Measurements from ENCODE around the gene PARN. TPM values are rescaled to one million over a fixed set of nuclear protein-coding genes. Genes with fewer than 3 reads are reported as not detected.

PARN gene
- total RNA-seq, 2 experiments from 2014 or later, result 27.4 to 28.2 TPM

DNA sequence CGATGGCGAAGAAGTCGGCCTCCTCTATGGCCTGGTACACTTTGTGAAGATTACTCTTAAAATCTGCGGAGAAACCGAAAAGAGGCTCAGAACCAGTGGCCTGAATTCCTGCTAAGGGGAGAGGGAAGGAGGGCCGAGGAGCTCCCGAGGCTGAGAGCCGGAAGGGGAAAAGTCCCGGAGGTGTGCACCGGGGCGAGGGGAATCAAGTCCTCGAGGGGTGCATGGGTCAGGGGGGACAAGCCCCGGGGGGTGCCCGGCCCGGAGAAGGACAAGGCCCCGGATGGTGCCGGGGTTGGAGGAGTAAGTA, 495 bp downstream of the PARN start:
- ATAC-seq (ENCODE audit: poor library complexity), result no peak

DNA sequence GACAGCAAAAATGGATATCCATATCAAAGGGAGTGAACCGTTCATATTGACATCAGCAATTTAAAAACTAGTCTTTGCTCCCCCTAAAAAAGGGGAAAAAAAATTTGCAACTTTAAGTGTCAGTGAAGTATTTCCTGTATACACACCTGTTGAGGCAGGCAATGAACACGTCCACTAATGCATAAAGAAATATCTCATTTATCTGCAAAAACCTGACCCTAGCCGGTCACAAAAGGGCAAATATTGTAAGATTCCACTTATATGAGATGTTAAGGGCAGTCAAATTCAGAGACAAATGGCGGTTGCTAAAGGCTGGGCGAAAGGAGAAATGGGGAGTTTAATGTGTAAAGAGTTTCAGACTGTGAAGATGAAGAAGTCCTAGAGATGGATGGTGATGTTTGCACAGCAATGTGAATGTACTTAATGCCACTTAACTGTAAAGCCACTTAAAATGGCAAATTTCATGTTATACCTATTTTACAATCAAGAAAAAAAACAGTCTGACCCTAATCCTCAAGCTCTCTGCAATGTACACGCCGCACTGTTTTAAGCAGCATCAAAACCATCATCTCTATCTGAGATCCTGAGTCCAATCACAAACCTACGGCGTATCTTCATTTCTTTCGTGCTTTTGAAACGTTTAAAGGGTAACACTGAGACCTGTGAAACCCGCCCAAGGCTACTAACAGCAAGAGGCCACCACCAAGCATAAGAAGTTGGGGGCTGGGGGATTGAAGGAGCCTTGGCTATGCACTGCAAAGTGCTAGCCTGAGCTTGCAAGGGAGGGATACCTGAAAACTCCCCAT, 1.1 kb downstream of the PARN start:
- Mint-ChIP-seq H3K27ac (peak overlapping the region; percentile 93), H3K4me3 (peak overlapping the region; percentile 86)

More for the DNA sequence above, 495 bp downstream of the PARN start:
- Histone ChIP-seq H3K4me3 (ENCODE audit: low read length) (peak overlapping the region; percentile 84), H3K4me1 (ENCODE audit: insufficient read depth, low read length) (peaks cover 50% of the 10 kb centered on the region), H3K27ac (ENCODE audit: low read depth in 1 of 2, low read length in 2 of 2) (peak overlapping the region; percentile 87 to 89), H3K27me3 (ENCODE audit: control insufficient read depth in 1 of 2, insufficient read depth in 2 of 2, low read length in 2 of 2) (no peaks in the 10 kb centered on the region), H3K9me3 (ENCODE audit: control insufficient read depth in 1 of 2, insufficient read depth in 1 of 2, low read length in 2 of 2) (no peaks in the 10 kb centered on the region), H3K36me3 (ENCODE audit: insufficient read depth, low read length) (peaks cover 30% of the 10 kb centered on the region)
- no peak for TF ChIP-seq CTCF (IDR thresholded peaks at IDR 0.05)
- Mint-ChIP-seq H3K9me3 (peaks cover 3% of the 10 kb centered on the region), H3K4me1 (ENCODE audit: low read depth) (peaks cover 47% of the 10 kb centered on the region), H3K27ac (peak overlapping the region; percentile 93), H3K4me3 (peak overlapping the region; percentile 86), H3K27me3 (no peaks in the 10 kb centered on the region), H3K36me3 (ENCODE audit: low read depth) (peaks cover 65% of the 10 kb centered on the region)
- POLR2A ChIA-PET, result interaction anchor here (1.3 to 1.9 kb wide), 2 partner anchors 343 to 710 kb away, joined by 4 to 9 read pairs; partner anchors contain the start of gene ERCC4
- intact Hi-C loops (cut with DNase I, micrococcal nuclease), result no loop called here
- DNase-seq, result no peak
- CTCF ChIA-PET, result interaction anchor here (1.5 kb wide), 1 partner anchor 9 kb away, joined by 3 read pairs; no protein-coding TSS in a partner anchor

DNA sequence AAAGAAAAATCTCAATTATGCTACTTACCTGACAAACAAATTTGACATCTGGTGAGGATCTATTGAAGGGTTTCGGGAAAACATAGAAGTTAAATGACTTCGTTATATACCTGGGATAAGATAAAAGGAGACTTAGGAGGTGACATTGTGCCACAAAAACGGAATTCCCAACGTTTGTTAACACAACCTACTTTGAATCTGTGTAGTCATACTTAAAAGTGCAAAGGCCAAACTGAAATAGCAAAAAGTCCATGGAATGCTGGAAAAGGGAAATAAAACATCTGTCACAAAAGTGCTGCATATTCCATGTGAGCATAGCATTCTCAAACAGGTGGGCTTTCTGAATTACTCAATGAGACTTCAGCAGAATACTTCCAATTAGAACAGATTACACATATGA, 3.0 kb downstream of the PARN start:
- intact Hi-C loops (cut with DNase I, micrococcal nuclease), result no loop called here
- no peak for ATAC-seq (ENCODE audit: poor library complexity)
- H3K36me3 Mint-ChIP-seq (ENCODE audit: low read depth), result peaks cover 73% of the 10 kb centered on the region
- H3K4me1 Mint-ChIP-seq (ENCODE audit: low read depth), result peaks cover 37% of the 10 kb centered on the region
- no peak overlapping the region for H3K27ac Mint-ChIP-seq
- no peak for TF ChIP-seq CTCF (IDR thresholded peaks at IDR 0.05)
- Histone ChIP-seq H3K9me3 (ENCODE audit: control insufficient read depth in 1 of 2, insufficient read depth in 1 of 2, low read length in 2 of 2) (no peaks in the 10 kb centered on the region), H3K27me3 (ENCODE audit: control insufficient read depth in 1 of 2, insufficient read depth in 2 of 2, low read length in 2 of 2) (no peaks in the 10 kb centered on the region), H3K4me1 (ENCODE audit: insufficient read depth, low read length) (peaks cover 32% of the 10 kb centered on the region), H3K27ac (ENCODE audit: low read depth in 1 of 2, low read length in 2 of 2) (no peak overlapping the region), H3K4me3 (ENCODE audit: low read length) (no peak overlapping the region), H3K36me3 (ENCODE audit: insufficient read depth, low read length) (peaks cover 52% of the 10 kb centered on the region)
- DNase-seq, result no peak
- peaks cover 3% of the 10 kb centered on the region for H3K9me3 Mint-ChIP-seq
- no peaks in the 10 kb centered on the region for H3K27me3 Mint-ChIP-seq
- ChIA-PET CTCF (no interaction called here), POLR2A (no interaction called here)
- peak overlapping the region; percentile 62 for H3K4me3 Mint-ChIP-seq

More for the DNA sequence above, 1.1 kb downstream of the PARN start:
- ChIA-PET POLR2A (interaction anchor here (1.9 kb wide), 1 partner anchor 709 kb away, joined by 9 read pairs; the partner anchor contains the start of gene ERCC4), CTCF (interaction anchor here (1.5 kb wide), 1 partner anchor 8 kb away, joined by 3 read pairs; no protein-coding TSS in a partner anchor)
- H3K9me3 ChIP-seq (ENCODE audit: control insufficient read depth in 1 of 2, insufficient read depth in 1 of 2, low read length in 2 of 2), result no peaks in the 10 kb centered on the region
- intact Hi-C loops (cut with DNase I, micrococcal nuclease), result no loop called here
- H3K36me3 ChIP-seq (ENCODE audit: insufficient read depth, low read length), result peaks cover 35% of the 10 kb centered on the region
- ATAC-seq (ENCODE audit: poor library complexity), result no peak
- peak overlapping the region; percentile 84 for H3K4me3 ChIP-seq (ENCODE audit: low read length)
- peaks cover 46% of the 10 kb centered on the region for H3K4me1 Mint-ChIP-seq (ENCODE audit: low read depth)
- H3K27ac ChIP-seq (ENCODE audit: low read depth in 1 of 2, low read length in 2 of 2), result peak overlapping the region; percentile 87 to 89
- DNase-seq, result peak in 3 of 14 experiments; percentile 3 to 21 (median 7)
- peaks cover 3% of the 10 kb centered on the region for H3K9me3 Mint-ChIP-seq
- peaks cover 44% of the 10 kb centered on the region for H3K4me1 ChIP-seq (ENCODE audit: insufficient read depth, low read length)
- H3K36me3 Mint-ChIP-seq (ENCODE audit: low read depth), result peaks cover 65% of the 10 kb centered on the region
- H3K27me3 ChIP-seq (ENCODE audit: control insufficient read depth in 1 of 2, insufficient read depth in 2 of 2, low read length in 2 of 2), result no peaks in the 10 kb centered on the region
- no peaks in the 10 kb centered on the region for H3K27me3 Mint-ChIP-seq
- TF ChIP-seq CTCF (IDR thresholded peaks at IDR 0.05), result no peak

Measured in CD4-positive, alpha-beta T cell (primary cell).